ENCODE measurements around the gene DLX1. TPM values are rescaled to one million over a fixed set of nuclear protein-coding genes. Genes with fewer than 3 reads are reported as not detected.
A peak's percentile ranks its signal among the peaks of the same experiment; 100 is the strongest.

DLX1 gene
- total and polyA plus RNA-seq, 9 of the 15 experiments (the other 6 are each of a cell fraction or from before 2014, with no cell fraction given), result 1.9 to 26.2 (median 9.6) TPM

GRCh38 chr2:172085460-172086159 is at the start of gene DLX1 (continued):
- no peak for TF ChIP-seq ZBTB8A (IDR thresholded peaks at IDR 0.05; ENCODE audit: partially characterized antibody)
- TF ChIP-seq, protein P1, sequence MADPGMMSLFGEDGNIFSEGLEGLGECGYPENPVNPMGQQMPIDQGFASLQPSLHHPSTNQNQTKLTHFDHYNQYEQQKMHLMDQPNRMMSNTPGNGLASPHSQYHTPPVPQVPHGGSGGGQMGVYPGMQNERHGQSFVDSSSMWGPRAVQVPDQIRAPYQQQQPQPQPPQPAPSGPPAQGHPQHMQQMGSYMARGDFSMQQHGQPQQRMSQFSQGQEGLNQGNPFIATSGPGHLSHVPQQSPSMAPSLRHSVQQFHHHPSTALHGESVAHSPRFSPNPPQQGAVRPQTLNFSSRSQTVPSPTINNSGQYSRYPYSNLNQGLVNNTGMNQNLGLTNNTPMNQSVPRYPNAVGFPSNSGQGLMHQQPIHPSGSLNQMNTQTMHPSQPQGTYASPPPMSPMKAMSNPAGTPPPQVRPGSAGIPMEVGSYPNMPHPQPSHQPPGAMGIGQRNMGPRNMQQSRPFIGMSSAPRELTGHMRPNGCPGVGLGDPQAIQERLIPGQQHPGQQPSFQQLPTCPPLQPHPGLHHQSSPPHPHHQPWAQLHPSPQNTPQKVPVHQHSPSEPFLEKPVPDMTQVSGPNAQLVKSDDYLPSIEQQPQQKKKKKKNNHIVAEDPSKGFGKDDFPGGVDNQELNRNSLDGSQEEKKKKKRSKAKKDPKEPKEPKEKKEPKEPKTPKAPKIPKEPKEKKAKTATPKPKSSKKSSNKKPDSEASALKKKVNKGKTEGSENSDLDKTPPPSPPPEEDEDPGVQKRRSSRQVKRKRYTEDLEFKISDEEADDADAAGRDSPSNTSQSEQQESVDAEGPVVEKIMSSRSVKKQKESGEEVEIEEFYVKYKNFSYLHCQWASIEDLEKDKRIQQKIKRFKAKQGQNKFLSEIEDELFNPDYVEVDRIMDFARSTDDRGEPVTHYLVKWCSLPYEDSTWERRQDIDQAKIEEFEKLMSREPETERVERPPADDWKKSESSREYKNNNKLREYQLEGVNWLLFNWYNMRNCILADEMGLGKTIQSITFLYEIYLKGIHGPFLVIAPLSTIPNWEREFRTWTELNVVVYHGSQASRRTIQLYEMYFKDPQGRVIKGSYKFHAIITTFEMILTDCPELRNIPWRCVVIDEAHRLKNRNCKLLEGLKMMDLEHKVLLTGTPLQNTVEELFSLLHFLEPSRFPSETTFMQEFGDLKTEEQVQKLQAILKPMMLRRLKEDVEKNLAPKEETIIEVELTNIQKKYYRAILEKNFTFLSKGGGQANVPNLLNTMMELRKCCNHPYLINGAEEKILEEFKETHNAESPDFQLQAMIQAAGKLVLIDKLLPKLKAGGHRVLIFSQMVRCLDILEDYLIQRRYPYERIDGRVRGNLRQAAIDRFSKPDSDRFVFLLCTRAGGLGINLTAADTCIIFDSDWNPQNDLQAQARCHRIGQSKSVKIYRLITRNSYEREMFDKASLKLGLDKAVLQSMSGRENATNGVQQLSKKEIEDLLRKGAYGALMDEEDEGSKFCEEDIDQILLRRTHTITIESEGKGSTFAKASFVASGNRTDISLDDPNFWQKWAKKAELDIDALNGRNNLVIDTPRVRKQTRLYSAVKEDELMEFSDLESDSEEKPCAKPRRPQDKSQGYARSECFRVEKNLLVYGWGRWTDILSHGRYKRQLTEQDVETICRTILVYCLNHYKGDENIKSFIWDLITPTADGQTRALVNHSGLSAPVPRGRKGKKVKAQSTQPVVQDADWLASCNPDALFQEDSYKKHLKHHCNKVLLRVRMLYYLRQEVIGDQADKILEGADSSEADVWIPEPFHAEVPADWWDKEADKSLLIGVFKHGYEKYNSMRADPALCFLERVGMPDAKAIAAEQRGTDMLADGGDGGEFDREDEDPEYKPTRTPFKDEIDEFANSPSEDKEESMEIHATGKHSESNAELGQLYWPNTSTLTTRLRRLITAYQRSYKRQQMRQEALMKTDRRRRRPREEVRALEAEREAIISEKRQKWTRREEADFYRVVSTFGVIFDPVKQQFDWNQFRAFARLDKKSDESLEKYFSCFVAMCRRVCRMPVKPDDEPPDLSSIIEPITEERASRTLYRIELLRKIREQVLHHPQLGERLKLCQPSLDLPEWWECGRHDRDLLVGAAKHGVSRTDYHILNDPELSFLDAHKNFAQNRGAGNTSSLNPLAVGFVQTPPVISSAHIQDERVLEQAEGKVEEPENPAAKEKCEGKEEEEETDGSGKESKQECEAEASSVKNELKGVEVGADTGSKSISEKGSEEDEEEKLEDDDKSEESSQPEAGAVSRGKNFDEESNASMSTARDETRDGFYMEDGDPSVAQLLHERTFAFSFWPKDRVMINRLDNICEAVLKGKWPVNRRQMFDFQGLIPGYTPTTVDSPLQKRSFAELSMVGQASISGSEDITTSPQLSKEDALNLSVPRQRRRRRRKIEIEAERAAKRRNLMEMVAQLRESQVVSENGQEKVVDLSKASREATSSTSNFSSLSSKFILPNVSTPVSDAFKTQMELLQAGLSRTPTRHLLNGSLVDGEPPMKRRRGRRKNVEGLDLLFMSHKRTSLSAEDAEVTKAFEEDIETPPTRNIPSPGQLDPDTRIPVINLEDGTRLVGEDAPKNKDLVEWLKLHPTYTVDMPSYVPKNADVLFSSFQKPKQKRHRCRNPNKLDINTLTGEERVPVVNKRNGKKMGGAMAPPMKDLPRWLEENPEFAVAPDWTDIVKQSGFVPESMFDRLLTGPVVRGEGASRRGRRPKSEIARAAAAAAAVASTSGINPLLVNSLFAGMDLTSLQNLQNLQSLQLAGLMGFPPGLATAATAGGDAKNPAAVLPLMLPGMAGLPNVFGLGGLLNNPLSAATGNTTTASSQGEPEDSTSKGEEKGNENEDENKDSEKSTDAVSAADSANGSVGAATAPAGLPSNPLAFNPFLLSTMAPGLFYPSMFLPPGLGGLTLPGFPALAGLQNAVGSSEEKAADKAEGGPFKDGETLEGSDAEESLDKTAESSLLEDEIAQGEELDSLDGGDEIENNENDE (IDR thresholded peaks at IDR 0.05; ENCODE audit: low read depth, low read length), result no peak
- TF ChIP-seq MCM7 (IDR thresholded peaks at IDR 0.05), result no peak
- peak; percentile 26 for TF ChIP-seq PCBP1 (IDR thresholded peaks at IDR 0.05; ENCODE audit: low read depth, low read length, poor library complexity, severe bottlenecking)
- TF ChIP-seq RNF2 (IDR thresholded peaks at IDR 0.05), result no peak
- peak; percentile 7 for TF ChIP-seq POLR2AphosphoS5 (IDR thresholded peaks at IDR 0.05; ENCODE audit: control insufficient read depth, insufficient read depth, low read depth, low read length)
- no peak for TF ChIP-seq RNF219 (CRISPR knock-in tag; IDR thresholded peaks at IDR 0.05)
- no peak for TF ChIP-seq ZNF146 (CRISPR knock-in tag; IDR thresholded peaks at IDR 0.05; ENCODE audit: unreplicated experiment)
- TF ChIP-seq EGR1 (conservative IDR thresholded peaks at IDR 0.05), result no peak
- no peak for TF ChIP-seq SRSF3 (IDR thresholded peaks at IDR 0.05; ENCODE audit: insufficient read depth, low read length)
- no peak for TF ChIP-seq GATA2 (CRISPR knock-in tag; IDR thresholded peaks at IDR 0.05)
- TF ChIP-seq HCFC1 (IDR thresholded peaks at IDR 0.05; ENCODE audit: low read depth, low read length), result no peak
- no peak for TF ChIP-seq HLTF (IDR thresholded peaks at IDR 0.05)
- TF ChIP-seq U2AF1 (optimal IDR thresholded peaks at IDR 0.05; ENCODE audit: low read depth, low read length), result no peak
- TF ChIP-seq CCAR2 (IDR thresholded peaks at IDR 0.05; ENCODE audit: low read depth, low read length), result no peak
- TF ChIP-seq SMARCE1 (IDR thresholded peaks at IDR 0.05), result 0 out of 2 replicates have a peak, but pooled peaks have one; percentile 41
- TF ChIP-seq GABPB2 (CRISPR knock-in tag; conservative IDR thresholded peaks at IDR 0.05), result no peak

Data from K562 (cell line).